Activated T-cell treated with anti-CD3 and anti-CD28 coated beads, Interleukin-2, amount 50 U/mL, for 48 hours (primary cell): ENCODE measurements around the gene RNF217.
A peak's percentile ranks its signal among the peaks of the same experiment; 100 is the strongest.
"Not testable (repeated sequence)": the region's sequence is repeated elsewhere in the genome, so short reads cannot be mapped to it uniquely, and the experiment has no call there.

Source experiments
- DNase-seq, 2 experiments: peaks; one replicate each; pipeline ENCODE4 v3.0.0-alpha.2; 2020

RNF217 gene, protein sequence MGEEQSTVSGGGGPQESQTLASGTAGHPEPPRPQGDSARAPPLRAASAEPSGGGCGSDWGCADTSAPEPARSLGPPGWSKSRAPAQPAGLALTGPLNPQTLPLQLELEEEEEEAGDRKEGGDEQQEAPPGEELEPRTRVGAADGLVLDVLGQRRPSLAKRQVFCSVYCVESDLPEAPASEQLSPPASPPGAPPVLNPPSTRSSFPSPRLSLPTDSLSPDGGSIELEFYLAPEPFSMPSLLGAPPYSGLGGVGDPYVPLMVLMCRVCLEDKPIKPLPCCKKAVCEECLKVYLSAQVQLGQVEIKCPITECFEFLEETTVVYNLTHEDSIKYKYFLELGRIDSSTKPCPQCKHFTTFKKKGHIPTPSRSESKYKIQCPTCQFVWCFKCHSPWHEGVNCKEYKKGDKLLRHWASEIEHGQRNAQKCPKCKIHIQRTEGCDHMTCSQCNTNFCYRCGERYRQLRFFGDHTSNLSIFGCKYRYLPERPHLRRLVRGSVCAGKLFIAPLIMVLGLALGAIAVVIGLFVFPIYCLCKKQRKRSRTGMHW

DNA sequence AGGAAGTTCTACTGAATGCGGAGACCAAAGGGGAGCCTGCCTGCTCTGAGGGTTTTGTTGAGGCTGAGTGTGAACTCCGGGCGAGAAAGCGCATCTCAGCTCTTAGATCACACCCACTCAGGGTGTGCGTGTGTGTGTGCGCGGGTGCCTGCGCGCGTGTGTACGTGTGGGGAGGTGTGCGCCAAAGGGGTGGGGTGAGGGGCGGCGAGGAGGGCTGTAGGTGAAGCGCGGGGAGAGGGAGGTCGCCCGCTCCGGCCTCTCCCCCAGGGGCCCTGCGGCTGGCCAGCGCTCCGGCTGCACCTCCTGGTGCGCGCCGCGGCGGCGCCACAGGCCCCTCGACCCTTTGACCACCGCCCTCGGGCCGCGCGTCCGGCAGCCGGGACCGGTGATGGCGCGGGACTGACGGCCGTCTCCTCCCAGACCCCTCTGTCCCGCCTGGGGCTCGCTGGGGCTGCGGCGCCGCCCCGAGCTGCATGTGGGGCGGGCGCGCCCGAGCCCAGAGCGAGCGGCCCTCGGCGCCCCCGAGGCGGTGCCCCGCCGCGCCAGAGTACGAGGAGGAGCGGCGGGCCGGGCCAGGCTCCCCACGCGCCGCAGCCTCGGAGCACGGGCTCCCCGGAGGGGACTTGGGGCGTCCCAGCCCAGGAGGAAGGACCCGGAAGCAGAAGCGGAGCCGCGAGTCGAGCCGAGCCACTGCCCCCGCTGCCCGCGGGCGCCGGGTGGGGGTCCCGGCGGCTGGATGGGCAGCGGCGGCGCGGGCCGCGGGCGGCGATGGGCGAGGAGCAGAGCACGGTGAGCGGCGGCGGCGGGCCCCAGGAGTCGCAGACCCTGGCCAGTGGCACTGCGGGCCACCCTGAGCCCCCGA is at the start of gene RNF217:
Gene RNF217 (plus strand): TSS at position 661 of the 862 bp plus-strand sequence. CDS start 108 bp downstream, at position 769.
- peak; percentile 24 to 34 for DNase-seq

DNA sequence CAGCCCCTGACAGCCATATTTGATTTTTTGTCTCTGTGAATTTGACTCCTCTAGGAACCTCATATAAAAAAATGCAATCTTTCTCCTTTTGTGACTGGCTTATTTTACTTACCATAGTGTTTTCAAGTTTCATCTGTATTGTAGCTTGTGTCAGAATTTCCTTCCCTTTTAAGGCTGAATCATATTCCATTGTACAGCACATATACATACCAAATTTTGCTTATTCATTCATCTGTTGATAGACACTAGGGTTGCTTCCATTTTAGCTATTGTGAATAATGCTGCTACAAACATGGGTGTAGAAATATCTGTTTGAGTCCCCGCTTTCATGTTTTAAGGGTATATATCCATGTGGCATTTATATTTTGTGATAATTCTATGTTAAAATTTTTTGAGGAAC is 49.2 kb upstream of the RNF217 start:
- no peak for DNase-seq

DNA sequence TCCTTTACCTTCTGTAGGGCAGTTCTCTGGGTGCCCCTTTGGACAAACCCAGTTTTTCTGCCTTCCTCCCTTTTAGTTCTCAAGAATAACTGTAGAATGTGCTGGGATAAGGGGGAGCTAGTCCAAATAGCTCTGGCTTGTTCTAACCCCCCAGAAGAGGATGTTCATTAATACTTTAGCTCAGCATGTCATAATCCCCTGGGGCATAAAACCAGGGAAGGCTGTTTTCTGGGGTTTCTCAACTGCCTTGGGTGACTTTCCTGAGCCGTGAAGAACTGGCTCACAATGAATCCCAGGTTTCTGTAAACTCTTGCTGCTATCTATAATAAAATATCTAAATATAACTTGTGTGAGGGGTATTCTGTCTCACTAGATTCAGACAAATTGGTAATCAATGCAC is 44.5 kb upstream of the RNF217 start:
- no peak for DNase-seq

DNA sequence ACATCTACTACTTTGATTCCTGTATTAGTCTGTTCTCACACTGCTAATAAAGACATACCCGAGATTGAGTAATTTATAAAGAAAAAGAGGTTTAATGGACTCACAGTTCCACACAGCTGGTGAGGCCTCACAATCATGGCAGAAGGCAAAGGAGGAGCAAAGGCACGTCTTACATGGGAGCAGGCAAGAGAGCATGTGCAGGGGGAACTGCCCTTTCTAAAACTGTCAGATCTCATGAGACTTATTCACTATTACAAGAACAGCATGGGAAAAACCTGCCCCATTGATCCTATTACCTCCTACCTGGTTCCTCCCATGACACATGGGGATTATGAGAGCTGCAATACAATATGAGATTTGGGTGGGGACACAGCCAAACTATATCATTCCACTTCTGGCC is 42.5 kb upstream of the RNF217 start:
- DNase-seq, result not testable (repeated sequence)

DNA sequence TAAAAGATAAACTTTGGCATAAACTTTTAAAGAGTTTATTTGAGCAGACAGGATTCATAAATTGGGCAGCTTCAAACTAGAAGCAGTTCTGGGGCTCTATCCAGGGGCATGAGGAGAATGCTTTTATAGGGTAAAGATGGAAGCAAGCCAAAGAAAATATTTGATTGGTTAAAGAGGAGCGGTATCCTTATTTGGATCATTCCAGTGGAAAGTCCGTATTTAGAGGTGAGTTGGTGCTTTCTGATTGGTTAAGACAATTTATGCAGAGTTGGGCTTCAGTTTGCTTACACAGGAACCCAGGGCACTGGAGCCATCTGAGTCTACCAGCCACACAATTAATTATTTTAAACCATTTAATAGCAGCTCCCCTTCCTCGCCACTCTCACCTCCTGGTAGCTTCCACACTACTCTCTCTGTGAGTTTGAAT is 37.9 kb upstream of the RNF217 start:
- no peak for DNase-seq

DNA sequence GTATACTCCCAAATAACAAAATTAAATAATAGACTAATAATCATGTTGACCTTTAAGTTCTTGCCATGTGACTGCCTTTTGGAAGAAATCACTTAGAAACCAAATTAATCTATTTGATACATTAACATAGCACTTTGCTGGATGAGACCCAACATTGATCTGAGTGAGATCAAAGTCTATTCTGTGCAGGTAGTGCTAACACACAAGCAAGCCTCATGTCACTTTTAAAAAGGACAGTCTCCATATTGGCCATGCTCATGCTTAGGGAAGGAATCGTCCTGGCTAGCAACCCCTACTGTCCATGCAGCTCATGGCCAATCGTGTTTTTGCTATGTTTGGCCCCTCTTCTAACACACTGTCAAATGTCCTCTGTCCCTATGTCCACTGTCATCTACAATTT is 35.8 kb upstream of the RNF217 start:
- no peak for DNase-seq

DNA sequence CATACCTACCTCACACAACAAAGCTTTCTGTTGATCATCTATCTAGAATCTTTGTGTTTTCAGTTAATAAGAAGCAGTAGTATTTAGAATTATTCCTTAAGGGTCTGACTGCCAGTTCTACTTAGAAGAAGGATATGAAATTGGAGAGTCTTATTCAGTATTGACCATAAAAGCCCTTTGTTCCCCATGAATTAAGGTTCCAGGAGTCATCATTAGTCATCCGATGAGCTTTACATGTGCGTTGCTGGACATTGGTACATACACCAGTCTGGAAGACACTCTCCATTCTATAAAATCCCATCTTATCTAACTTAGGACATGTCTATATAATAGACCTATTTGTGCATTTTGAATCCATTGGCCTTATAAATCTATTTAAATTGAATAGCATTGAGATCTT is 34.4 kb upstream of the RNF217 start:
- no peak for DNase-seq

DNA sequence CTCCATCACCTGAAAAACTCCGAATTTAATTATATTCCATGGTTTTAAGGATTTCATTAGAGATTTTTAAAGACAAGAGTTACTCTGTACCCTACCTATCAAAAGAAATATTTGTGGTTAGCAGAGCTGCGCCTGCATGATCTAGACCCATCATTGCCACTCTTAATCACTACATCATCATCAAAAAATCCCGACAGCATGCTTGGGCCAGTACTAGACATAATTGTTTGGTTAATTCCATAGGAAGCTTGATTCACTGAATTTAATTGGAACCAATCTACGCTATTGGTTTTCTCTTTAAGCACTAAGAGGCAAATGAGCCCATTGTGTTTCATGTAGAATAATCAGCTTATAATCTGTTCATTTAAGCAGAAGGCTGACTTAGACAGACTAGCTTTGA is 33.4 kb upstream of the RNF217 start:
- DNase-seq, result no peak

DNA sequence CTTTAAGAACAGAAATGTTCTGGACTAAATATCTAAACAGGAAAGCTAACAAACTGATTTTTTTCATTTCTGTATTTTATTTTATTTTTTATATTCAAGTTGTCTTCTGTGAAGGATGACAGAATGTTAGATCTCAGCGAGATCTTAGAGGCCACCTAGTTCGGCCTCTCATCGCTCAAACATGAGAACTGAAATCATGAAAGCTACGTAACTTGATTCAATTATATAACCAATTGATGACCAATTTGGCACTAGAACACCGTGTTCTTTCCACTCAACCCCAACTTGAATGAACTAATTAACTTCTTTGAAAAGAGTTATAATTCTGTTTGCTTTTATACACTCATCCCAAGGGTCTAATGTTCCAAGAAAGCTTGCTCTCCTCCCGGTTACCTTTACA is 24.6 kb upstream of the RNF217 start:
- no peak for DNase-seq

DNA sequence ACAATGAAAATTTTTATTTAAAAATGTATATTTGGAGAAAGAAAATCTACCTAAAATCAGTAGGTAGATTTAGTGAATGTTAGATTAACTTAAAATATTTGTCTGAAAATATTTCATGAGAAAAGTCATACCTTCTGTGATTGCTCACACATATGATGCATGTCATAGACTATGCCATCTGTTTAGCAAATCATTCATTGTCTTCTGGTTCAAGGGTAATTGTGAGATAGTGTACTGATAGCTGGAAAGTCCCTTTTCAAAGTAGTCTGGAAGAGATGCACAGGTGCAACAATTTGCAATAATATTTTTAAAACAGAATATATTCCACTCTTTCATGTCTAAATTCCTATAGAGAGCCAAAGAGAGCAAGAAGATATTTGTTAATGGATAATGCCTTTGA is 21.0 kb upstream of the RNF217 start:
- DNase-seq, result no peak

DNA sequence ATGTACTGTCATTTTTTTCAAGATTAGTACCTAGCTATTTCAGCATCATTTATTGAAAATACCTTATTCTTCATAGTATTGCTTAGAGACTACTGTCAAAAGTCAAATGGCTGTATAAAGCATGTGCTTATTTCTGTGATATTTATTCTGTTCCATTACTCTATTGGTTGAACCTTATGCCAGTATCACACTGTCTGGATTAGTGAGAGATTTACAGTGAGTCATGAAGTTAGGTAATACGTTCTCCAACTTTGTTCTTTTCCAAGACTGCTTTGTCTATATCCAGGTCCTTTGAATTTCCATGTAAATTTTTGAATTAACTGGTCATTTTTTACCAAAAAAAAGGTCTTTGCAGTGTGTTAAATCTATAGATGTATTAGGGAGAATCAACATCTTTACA is 18.6 kb upstream of the RNF217 start:
- DNase-seq, result no peak

DNA sequence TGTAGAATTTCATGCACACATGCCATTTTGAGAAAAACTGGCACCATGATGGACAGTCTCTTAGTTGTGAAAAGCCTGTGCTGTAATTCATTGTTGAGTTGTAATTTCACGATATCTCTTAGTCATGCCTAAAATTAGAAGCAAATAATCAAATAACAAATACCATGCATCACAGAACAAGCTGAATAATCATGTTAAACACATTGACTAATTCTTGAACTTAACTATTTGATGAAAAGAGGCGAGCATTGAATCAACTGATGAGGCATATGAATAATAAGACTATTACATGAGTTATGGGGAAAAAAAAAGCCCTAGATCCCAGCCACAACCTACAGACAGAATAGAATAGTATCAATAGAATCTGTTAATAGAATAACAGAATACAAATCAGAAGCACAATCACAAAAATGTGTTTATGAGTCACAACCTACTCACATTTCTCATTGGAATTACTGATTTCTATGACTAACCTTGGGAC is 14.2 kb upstream of the RNF217 start:
- DNase-seq, result no peak

DNA sequence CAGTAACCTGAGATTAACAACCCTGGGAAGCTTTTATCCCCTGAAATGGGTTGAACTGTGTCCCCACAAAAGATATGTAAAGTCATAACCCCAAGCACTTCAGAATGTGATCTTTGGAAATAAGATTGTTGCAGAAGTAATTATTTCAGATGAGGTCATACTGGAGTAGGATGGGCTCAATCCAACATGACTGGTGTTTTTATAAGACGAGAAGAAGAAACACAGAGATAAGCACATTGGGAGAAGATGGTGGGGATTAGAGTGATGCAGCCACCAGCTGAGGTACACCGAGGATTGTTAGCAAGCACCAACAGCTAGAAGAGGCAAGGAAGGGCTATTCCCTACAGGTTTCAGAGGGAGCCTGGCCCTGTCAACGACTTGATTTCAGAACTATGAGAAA is 12.5 kb upstream of the RNF217 start:
- DNase-seq, result no peak

DNA sequence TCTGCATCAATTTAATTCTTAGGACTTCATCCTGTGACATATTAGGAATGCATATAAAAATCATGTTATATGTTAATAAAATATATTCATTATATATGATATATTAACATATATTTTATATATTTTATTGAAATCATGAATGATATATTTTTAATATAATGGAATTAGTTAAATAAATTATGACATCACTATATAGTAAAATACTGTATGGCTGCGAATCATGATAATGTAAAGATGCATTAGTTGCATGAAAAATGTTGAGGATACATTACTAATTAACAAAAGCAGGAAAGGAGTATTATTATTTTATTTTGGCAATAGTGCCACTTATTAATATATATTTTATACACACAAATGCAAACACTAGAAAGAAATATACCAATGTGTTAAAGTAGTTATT is 8.4 kb upstream of the RNF217 start:
- no peak for DNase-seq

DNA sequence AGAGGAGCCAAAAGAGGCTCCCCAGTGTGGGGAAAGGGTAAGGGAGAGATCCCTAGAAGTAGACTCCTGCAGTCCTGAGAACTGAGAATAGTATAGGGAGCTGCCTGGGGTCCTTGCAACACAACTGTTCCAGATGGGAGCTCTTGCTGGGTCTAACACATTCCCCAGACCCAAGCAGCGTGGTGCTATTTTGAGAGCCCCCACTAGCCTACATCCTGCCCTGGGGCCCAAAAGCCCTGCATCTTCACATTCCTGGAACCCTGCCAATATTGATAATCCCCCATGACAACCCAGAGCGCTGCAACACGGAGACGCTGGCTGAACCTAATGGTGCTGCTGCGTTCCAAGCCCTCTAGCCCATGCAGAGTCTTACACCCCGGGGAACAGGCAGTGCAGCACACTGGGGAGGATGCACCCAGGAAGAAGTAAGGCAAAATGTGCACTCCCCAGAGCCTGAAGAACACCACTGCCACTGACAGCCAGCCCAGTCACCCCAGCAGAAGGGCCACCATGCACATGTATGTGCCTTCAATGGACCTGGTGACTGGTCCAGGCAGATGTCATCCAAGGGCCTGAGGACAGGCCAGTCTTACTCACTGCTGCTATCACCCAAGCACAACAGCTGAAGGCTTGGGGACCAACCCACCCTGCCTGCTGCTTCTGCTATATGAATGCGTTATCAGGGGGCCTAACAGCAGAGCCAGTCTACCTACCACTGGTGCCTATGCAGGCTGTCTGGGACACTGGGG is 7.0 kb upstream of the RNF217 start:
- DNase-seq, result no peak

DNA sequence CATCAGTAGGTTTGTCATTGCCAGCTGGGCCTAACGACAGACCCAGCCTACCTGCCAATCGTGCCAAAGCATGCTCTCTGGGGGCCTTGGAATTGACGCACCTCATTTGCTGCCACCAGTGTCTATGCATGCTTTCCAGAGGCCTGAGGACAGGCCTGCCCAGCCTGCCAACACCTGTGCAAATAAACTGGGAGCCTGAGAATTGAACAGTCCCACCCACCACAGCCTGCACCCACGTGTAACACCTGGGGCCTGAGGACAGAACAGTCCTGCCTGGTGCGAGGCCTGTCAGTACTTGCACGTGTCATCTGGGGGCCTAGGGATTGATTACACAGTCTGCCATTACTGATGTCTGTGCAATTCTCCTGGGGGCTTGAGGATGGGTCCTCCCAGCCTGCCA is 6.2 kb upstream of the RNF217 start:
- no peak for DNase-seq

DNA sequence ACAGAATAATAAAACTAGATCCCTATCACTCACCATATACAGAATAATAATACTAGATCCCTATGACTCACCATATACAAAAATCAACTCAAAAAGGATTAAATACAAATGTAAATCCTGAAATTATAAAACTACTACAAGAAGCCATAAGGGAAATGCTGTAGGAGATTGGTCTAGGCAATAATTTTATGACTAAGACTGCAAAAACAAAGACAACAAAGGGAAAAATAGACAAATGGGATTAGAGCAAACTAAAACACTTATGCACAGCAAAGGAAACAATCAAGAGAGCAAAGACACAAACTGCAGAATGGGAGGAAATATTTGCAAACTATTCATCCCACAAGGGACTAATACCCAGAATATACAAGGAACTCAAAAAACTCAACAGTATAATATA is 4.1 kb upstream of the RNF217 start:
- no peak for DNase-seq

DNA sequence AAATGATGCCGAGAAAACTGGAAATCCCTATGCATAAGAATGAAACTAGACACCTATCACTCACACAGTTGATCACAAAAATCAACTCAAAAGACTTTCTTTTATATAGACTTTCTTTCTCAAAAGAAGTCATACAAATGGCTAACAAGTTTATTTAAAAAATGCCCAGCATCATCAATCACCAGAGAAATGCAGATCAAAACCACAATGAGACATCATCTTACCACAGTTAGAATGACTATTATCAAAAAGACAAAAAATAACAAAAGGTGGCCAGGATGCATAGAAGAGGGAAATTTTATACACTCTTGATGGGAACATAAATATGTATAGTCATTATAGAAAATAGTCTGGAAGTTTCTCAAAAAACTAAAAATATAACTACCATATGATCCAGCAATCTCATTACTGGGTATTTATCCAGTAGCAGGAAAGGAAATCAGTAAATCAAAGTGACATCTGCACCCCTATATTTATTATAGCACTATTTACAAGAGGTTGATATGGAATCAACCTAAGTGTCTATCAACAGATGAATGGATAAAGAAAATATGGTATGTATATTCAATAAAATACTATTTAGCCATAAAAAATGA is 3.4 kb upstream of the RNF217 start:
- no peak for DNase-seq

DNA sequence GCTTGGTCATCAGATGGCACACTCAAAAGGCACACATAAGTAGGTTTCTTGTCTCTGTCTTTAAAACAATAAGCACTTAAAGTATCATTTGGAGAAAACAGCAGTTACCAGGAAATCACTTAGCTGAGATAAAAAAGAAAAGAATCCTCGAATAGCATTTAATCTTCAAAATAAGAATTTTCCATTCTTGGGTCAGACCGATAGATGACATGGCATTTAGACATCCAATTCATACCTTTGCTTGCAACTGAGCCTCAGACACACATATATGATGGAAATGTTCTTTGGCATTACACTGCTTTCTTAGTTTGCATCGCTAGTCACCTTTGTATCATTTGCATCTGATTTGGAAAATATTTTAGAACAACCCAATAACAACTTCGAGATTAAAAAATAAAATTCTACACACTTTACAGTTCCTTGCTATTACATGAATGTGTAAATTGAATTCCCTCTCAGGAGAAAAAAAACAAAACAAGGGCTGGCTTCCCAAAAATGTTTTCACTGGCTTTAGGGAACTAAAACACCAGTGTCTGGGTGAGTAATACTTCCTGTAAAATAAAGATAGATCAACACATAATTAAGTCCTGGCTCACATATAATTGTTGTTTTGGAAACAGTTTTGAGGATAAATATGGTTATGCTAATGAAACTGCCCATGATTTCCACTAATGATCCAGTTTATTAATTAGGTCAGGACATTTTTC is 1.3 kb upstream of the RNF217 start:
- no peak for DNase-seq

DNA sequence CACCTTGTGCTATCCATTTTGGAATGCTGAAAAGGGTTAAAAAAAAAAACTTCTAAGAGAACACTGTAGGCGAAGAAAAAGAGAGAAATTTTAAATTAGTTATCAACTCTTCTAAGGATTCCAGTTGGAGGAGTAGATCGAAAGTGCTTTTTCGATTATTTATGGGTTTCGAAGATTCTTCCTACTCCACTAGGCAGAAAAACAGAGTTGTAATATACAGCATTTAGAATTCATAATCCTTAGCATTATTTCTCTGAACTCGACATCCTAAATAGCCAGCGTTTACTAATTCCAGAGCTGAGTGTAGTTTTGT is 817 bp upstream of the RNF217 start:
- DNase-seq, result no peak

DNA sequence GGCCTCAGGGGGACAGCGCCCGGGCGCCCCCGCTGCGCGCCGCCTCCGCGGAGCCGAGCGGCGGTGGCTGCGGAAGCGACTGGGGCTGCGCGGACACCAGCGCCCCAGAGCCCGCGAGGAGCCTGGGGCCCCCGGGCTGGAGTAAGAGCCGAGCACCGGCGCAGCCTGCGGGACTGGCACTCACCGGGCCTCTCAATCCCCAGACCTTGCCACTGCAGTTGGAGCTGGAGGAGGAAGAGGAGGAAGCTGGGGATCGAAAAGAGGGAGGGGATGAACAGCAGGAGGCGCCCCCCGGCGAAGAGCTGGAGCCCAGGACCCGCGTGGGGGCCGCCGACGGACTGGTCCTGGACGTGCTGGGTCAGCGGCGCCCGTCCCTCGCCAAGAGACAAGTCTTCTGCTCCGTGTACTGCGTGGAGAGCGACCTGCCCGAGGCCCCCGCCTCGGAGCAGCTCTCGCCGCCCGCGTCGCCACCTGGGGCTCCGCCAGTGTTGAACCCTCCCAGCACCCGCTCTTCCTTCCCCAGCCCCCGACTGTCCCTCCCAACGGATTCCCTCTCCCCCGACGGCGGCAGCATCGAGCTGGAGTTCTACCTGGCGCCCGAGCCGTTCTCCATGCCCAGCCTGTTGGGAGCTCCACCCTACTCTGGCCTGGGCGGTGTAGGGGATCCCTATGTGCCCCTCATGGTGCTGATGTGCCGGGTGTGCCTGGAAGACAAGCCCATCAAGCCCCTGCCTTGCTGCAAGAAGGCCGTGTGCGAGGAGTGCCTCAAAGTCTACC is 590 bp downstream of the RNF217 start:
- peak; percentile 24 to 37 for DNase-seq
